Measurements from ENCODE around the gene HES6. TPM values are rescaled to one million over a fixed set of nuclear protein-coding genes. Genes with fewer than 3 reads are reported as not detected.

The HES6 gene
- polyA plus RNA-seq (2013, experiment 1 of 2): 29.8 TPM
- polyA plus RNA-seq (2013, experiment 2 of 2): 37.0 TPM

- Histone ChIP-seq H3K9ac (ENCODE audit: low read depth, low read length) (peak within 1 kb of the TSS; percentile 65), H3K36me3 (ENCODE audit: insufficient read depth, low read length) (no peaks in the 10 kb centered on the region; the same call in 1 of the 2 replicates), H3K27ac (ENCODE audit: low read depth, low read length) (peak within 1 kb of the TSS; percentile 65; the same call in 1 of the 2 replicates), H3K27me3 (ENCODE audit: insufficient read depth, low read length) (peaks cover 65% of the 10 kb centered on the region), H3K4me1 (ENCODE audit: insufficient read depth, low read length) (no peaks in the 10 kb centered on the region), H3K4me3 (ENCODE audit: low read length) (peak within 1 kb of the TSS; percentile 69), H3K9me3 (ENCODE audit: insufficient read depth, low read depth, low read length) (0 out of 2 replicates have a peak, but pooled peaks cover 5% of the 10 kb centered on the region)
- WGBS: under 1% methylated on average over 104 of the region's 105 CpGs
Observed at GRCh38 chr2:238239863-238240756, at the start of gene HES6. Gene HES6, minus strand, starts transcription at chr2:238240038. Its CDS starts 133 bp downstream, at chr2:238239905.

DNA sequence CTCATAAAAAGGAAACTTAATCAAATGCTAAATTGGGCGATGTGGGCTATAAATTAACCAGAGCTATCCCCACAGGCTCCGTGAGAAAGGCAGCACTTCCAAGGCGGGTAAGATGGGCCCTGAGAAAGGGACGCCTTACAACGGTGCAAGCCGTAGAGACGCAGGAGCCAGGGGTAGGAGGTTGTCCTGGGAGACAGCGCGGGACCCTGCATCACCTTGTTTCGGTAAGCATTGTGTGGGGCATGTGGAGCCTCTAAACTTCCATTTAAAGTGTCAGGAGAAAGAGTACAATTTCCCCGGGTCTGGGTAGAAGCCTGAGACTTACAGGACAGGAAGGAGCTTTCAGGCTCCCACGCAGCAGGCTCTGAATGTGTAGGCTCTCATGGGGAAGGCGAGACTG, 49.7 kb upstream of the HES6 start:
- peak overlapping the region; percentile 57; the same call in 1 of the 2 replicates for H3K9ac ChIP-seq (ENCODE audit: low read depth, low read length)
- peaks cover 8% of the 10 kb centered on the region; the same call in 1 of the 2 replicates for H3K27me3 ChIP-seq (ENCODE audit: insufficient read depth, low read length)
- 16% methylated on average over 13 of the region's 13 CpGs for WGBS
- H3K36me3 ChIP-seq (ENCODE audit: insufficient read depth, low read length): no peaks in the 10 kb centered on the region
- H3K4me3 ChIP-seq (ENCODE audit: low read length): peak overlapping the region; percentile 75
- H3K27ac ChIP-seq (ENCODE audit: low read depth, low read length): no peak overlapping the region
- H3K9me3 ChIP-seq (ENCODE audit: insufficient read depth, low read depth, low read length): no peaks in the 10 kb centered on the region
- peaks cover 37% of the 10 kb centered on the region for H3K4me1 ChIP-seq (ENCODE audit: insufficient read depth, low read length)

- Histone ChIP-seq H3K4me3 (ENCODE audit: low read length) (peak overlapping the region; percentile 75), H3K9me3 (ENCODE audit: insufficient read depth, low read depth, low read length) (no peaks in the 10 kb centered on the region), H3K36me3 (ENCODE audit: insufficient read depth, low read length) (no peaks in the 10 kb centered on the region), H3K27ac (ENCODE audit: low read depth, low read length) (peak overlapping the region; percentile 73; the same call in 1 of the 2 replicates), H3K9ac (ENCODE audit: low read depth, low read length) (peak overlapping the region; percentile 76), H3K27me3 (ENCODE audit: insufficient read depth, low read length) (peaks cover 8% of the 10 kb centered on the region; the same call in 1 of the 2 replicates), H3K4me1 (ENCODE audit: insufficient read depth, low read length) (peaks cover 37% of the 10 kb centered on the region)
- under 1% methylated on average over 108 of the region's 108 CpGs for WGBS
Observed at GRCh38 chr2:238288650-238289573, 49.1 kb upstream of the HES6 start.

GRCh38 chr2:238287737-238288649, 48.2 kb upstream of the HES6 start, which contains the start of gene PER2:
Gene PER2, minus strand, starts transcription at chr2:238288610. Its CDS starts 10,674 bp downstream, at chr2:238277936.
- Histone ChIP-seq H3K36me3 (ENCODE audit: insufficient read depth, low read length) (no peaks in the 10 kb centered on the region), H3K9ac (ENCODE audit: low read depth, low read length) (peak within 1 kb of the TSS; percentile 76), H3K4me3 (ENCODE audit: low read length) (peak within 1 kb of the TSS; percentile 75), H3K9me3 (ENCODE audit: insufficient read depth, low read depth, low read length) (no peaks in the 10 kb centered on the region), H3K27ac (ENCODE audit: low read depth, low read length) (peak within 1 kb of the TSS; percentile 73; the same call in 1 of the 2 replicates), H3K4me1 (ENCODE audit: insufficient read depth, low read length) (peaks cover 37% of the 10 kb centered on the region), H3K27me3 (ENCODE audit: insufficient read depth, low read length) (peaks cover 8% of the 10 kb centered on the region; the same call in 1 of the 2 replicates)
- 5% methylated on average over 65 of the region's 65 CpGs for WGBS

GRCh38 chr2:238286987-238287736, 47.3 kb upstream of the HES6 start:
- H3K4me1 ChIP-seq (ENCODE audit: insufficient read depth, low read length): peaks cover 37% of the 10 kb centered on the region
- H3K27me3 ChIP-seq (ENCODE audit: insufficient read depth, low read length): peaks cover 8% of the 10 kb centered on the region; the same call in 1 of the 2 replicates
- no peaks in the 10 kb centered on the region for H3K9me3 ChIP-seq (ENCODE audit: insufficient read depth, low read depth, low read length)
- H3K27ac ChIP-seq (ENCODE audit: low read depth, low read length): no peak overlapping the region
- WGBS: 85% methylated on average over 11 of the region's 11 CpGs
- no peak overlapping the region; the same call in 1 of the 2 replicates for H3K9ac ChIP-seq (ENCODE audit: low read depth, low read length)
- no peaks in the 10 kb centered on the region for H3K36me3 ChIP-seq (ENCODE audit: insufficient read depth, low read length)
- peak overlapping the region; percentile 75 for H3K4me3 ChIP-seq (ENCODE audit: low read length)

- Histone ChIP-seq H3K4me1 (ENCODE audit: insufficient read depth, low read length) (peaks cover 37% of the 10 kb centered on the region), H3K9me3 (ENCODE audit: insufficient read depth, low read depth, low read length) (no peaks in the 10 kb centered on the region), H3K9ac (ENCODE audit: low read depth, low read length) (no peak overlapping the region), H3K36me3 (ENCODE audit: insufficient read depth, low read length) (no peaks in the 10 kb centered on the region), H3K4me3 (ENCODE audit: low read length) (no peak overlapping the region), H3K27me3 (ENCODE audit: insufficient read depth, low read length) (peaks cover 8% of the 10 kb centered on the region; the same call in 1 of the 2 replicates), H3K27ac (ENCODE audit: low read depth, low read length) (peak overlapping the region; percentile 83; the same call in 1 of the 2 replicates)
- 92% methylated on average over 7 of the region's 7 CpGs for WGBS
Observed at GRCh38 chr2:238286551-238286950, 46.7 kb upstream of the HES6 start.

DNA sequence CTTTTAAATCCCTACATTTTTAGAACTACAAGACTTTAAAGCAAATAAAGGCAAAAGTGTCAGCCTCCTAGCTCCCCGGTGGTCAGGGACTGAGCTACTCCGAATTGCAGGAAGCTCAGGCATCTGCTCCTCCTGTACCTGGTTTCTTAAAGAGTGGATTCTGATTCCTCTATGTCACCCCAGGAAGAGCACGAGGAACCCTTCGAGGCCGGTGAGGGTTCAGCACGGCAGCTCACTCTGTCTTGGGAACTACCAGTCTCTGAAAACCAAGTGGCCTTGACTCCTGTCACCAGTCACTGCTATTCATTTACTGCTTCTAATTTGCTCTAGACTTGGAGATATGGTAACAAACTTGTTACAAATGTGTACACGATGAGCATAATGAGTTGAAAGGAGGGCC, 46.3 kb upstream of the HES6 start:
- peaks cover 37% of the 10 kb centered on the region for H3K4me1 ChIP-seq (ENCODE audit: insufficient read depth, low read length)
- H3K9me3 ChIP-seq (ENCODE audit: insufficient read depth, low read depth, low read length): no peaks in the 10 kb centered on the region
- H3K9ac ChIP-seq (ENCODE audit: low read depth, low read length): peak overlapping the region; percentile 43; the same call in 1 of the 2 replicates
- peak overlapping the region; percentile 83; the same call in 1 of the 2 replicates for H3K27ac ChIP-seq (ENCODE audit: low read depth, low read length)
- H3K4me3 ChIP-seq (ENCODE audit: low read length): no peak overlapping the region
- H3K36me3 ChIP-seq (ENCODE audit: insufficient read depth, low read length): no peaks in the 10 kb centered on the region
- H3K27me3 ChIP-seq (ENCODE audit: insufficient read depth, low read length): peaks cover 8% of the 10 kb centered on the region; the same call in 1 of the 2 replicates
- WGBS: 57% methylated on average over 7 of the region's 7 CpGs

DNA sequence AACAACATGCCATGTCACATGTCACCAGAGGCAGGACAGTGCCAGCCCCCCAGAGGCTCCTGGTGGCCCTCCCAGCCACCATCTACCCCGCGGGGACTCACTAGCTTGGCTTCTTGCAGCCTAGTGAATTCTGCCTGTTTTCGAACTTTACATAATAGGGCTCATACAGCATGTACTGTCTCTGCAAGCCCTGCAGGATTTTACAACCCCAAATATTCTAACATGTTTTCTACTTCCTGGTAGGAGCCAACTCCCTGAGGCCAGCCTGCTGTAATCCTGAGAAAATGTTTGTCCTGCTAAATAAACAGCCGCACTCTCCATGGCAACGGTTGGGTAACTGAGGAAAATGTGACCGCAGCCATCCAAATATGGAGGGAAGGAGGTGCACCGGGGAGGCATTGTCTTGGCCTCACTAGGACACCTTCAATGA, 45.8 kb upstream of the HES6 start:
- Histone ChIP-seq H3K9ac (ENCODE audit: low read depth, low read length) (peak overlapping the region; percentile 43; the same call in 1 of the 2 replicates), H3K9me3 (ENCODE audit: insufficient read depth, low read depth, low read length) (no peaks in the 10 kb centered on the region), H3K27ac (ENCODE audit: low read depth, low read length) (peak overlapping the region; percentile 83), H3K4me1 (ENCODE audit: insufficient read depth, low read length) (peaks cover 35% of the 10 kb centered on the region), H3K27me3 (ENCODE audit: insufficient read depth, low read length) (peaks cover 8% of the 10 kb centered on the region; the same call in 1 of the 2 replicates), H3K4me3 (ENCODE audit: low read length) (no peak overlapping the region), H3K36me3 (ENCODE audit: insufficient read depth, low read length) (no peaks in the 10 kb centered on the region)
- WGBS: 56% methylated on average over 6 of the region's 7 CpGs

DNA sequence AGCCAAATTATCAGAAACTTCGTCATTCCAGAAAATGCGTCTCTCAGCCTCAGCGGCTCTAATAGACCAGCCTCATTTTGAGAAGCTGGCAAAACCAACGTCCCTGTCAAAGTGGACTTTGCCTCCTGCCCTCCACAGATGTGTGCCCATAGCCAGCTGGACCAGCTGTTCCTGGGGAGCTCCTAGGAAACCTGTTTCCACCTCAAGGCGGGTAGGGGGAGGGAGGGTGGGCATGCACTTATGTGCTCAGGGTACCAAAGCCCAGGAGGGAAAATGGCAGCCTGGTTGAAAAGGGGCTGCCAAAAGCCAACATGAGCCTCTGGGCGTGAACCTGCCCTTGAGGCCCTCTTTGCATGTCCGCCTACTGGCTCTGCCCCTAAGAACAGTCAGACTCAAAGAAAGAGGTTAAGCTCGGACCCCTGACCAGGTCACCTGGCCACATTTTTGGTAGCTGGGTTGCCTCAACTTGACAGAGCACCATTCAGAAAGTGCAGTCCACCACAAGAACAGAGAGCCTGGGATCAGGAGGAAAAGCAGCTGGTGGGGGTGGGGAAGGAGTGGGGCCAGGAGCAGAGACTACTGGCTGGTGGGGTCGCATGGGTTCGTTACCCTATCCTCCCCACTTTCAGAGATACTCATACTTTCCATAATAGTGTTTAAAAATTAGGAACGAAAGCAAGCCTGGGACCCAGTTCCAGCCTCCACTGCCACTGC, 45.1 kb upstream of the HES6 start:
- Histone ChIP-seq H3K4me1 (ENCODE audit: insufficient read depth, low read length) (peaks cover 28% of the 10 kb centered on the region), H3K4me3 (ENCODE audit: low read length) (no peak overlapping the region), H3K9me3 (ENCODE audit: insufficient read depth, low read depth, low read length) (no peaks in the 10 kb centered on the region), H3K36me3 (ENCODE audit: insufficient read depth, low read length) (no peaks in the 10 kb centered on the region), H3K27me3 (ENCODE audit: insufficient read depth, low read length) (peaks cover 6% of the 10 kb centered on the region; the same call in 1 of the 2 replicates), H3K9ac (ENCODE audit: low read depth, low read length) (peak overlapping the region; percentile 43; the same call in 1 of the 2 replicates), H3K27ac (ENCODE audit: low read depth, low read length) (peak overlapping the region; percentile 83; the same call in 1 of the 2 replicates)
- 89% methylated on average over 11 of the region's 11 CpGs for WGBS

Measured in HUES64 (cell line).